ENCODE data around the gene FILIP1L.

Gene FILIP1L

GRCh38 chr3:99918715-99919114 lies 195.6 kb downstream of the FILIP1L start:
- H3K4me3 ChIP-seq (ENCODE audit: low read length) = no peak overlapping the region
- H3K27ac ChIP-seq (ENCODE audit: low read length) = no peak overlapping the region
- H4K20me1 ChIP-seq (ENCODE audit: insufficient read depth, low read length) = no peaks in the 10 kb centered on the region
- DNase-seq = no peak
- H3K4me2 ChIP-seq (ENCODE audit: low read depth, low read length) = no peak overlapping the region
- no peaks in the 10 kb centered on the region for H3K9me3 ChIP-seq (replicated peaks; ENCODE audit: insufficient read depth, low read length)
- TF ChIP-seq CTCF (IDR thresholded peaks at IDR 0.05; ENCODE audit: low read length) (no peak), EZH2 (optimal IDR thresholded peaks at IDR 0.05; ENCODE audit: low read depth, low read length) (no peak), EZH2phosphoT487 (IDR thresholded peaks at IDR 0.05; ENCODE audit: low read length) (no peak)
- H3K36me3 ChIP-seq (replicated peaks; ENCODE audit: insufficient read depth, low read length) = no peaks in the 10 kb centered on the region
- H3K9me2 ChIP-seq (replicated peaks; ENCODE audit: insufficient read depth, low read length) = no peaks in the 10 kb centered on the region
- peaks cover 3% of the 10 kb centered on the region; the same call in 1 of the 2 replicates for H3K79me2 ChIP-seq (ENCODE audit: low read length)
- H2AFZ ChIP-seq (ENCODE audit: low read length) = no peak overlapping the region
- H3K4me1 ChIP-seq (ENCODE audit: low read length) = peaks cover 17% of the 10 kb centered on the region
- H3F3A ChIP-seq (ENCODE audit: insufficient read depth, low read length) = peaks cover 5% of the 10 kb centered on the region; the same call in 1 of the 2 replicates
- no peak overlapping the region for H3K9ac ChIP-seq (ENCODE audit: low read length)
- H3K27me3 ChIP-seq (replicated peaks; ENCODE audit: insufficient read depth, low read length) = no peaks in the 10 kb centered on the region

- H4K20me1 ChIP-seq (ENCODE audit: insufficient read depth, low read length) = no peaks in the 10 kb centered on the region
- TF ChIP-seq EZH2phosphoT487 (IDR thresholded peaks at IDR 0.05; ENCODE audit: low read length) (no peak), CTCF (IDR thresholded peaks at IDR 0.05; ENCODE audit: low read length) (no peak), EZH2 (optimal IDR thresholded peaks at IDR 0.05; ENCODE audit: low read depth, low read length) (no peak)
- peaks cover 5% of the 10 kb centered on the region; the same call in 1 of the 2 replicates for H3F3A ChIP-seq (ENCODE audit: insufficient read depth, low read length)
- no peaks in the 10 kb centered on the region for H3K36me3 ChIP-seq (replicated peaks; ENCODE audit: insufficient read depth, low read length)
- H3K4me2 ChIP-seq (ENCODE audit: low read depth, low read length) = no peak overlapping the region
- H3K9me2 ChIP-seq (replicated peaks; ENCODE audit: insufficient read depth, low read length) = no peaks in the 10 kb centered on the region
- no peak overlapping the region for H2AFZ ChIP-seq (ENCODE audit: low read length)
- H3K4me3 ChIP-seq (ENCODE audit: low read length) = no peak overlapping the region
- H3K27me3 ChIP-seq (replicated peaks; ENCODE audit: insufficient read depth, low read length) = no peaks in the 10 kb centered on the region
- no peak overlapping the region for H3K9ac ChIP-seq (ENCODE audit: low read length)
- no peaks in the 10 kb centered on the region for H3K79me2 ChIP-seq (ENCODE audit: low read length)
- no peak for DNase-seq
- H3K9me3 ChIP-seq (replicated peaks; ENCODE audit: insufficient read depth, low read length) = no peaks in the 10 kb centered on the region
- H3K27ac ChIP-seq (ENCODE audit: low read length) = no peak overlapping the region
- peaks cover 16% of the 10 kb centered on the region for H3K4me1 ChIP-seq (ENCODE audit: low read length)
These were observed 198.3 kb downstream of the FILIP1L start for GRCh38 chr3:99915906-99916432.

GRCh38 chr3:99911433-99911832 lies 202.9 kb downstream of the FILIP1L start:
- Histone ChIP-seq H3K4me1 (ENCODE audit: low read length) (peaks cover 11% of the 10 kb centered on the region), H3K36me3 (replicated peaks; ENCODE audit: insufficient read depth, low read length) (no peaks in the 10 kb centered on the region), H3K9ac (ENCODE audit: low read length) (no peak overlapping the region), H3K9me3 (replicated peaks; ENCODE audit: insufficient read depth, low read length) (no peaks in the 10 kb centered on the region), H2AFZ (ENCODE audit: low read length) (no peak overlapping the region), H3K9me2 (replicated peaks; ENCODE audit: insufficient read depth, low read length) (no peaks in the 10 kb centered on the region), H3K27ac (ENCODE audit: low read length) (no peak overlapping the region), H3K4me2 (ENCODE audit: low read depth, low read length) (no peak overlapping the region), H4K20me1 (ENCODE audit: insufficient read depth, low read length) (no peaks in the 10 kb centered on the region), H3K4me3 (ENCODE audit: low read length) (no peak overlapping the region), H3K27me3 (replicated peaks; ENCODE audit: insufficient read depth, low read length) (no peaks in the 10 kb centered on the region), H3F3A (ENCODE audit: insufficient read depth, low read length) (no peaks in the 10 kb centered on the region), H3K79me2 (ENCODE audit: low read length) (no peaks in the 10 kb centered on the region)
- TF ChIP-seq EZH2 (optimal IDR thresholded peaks at IDR 0.05; ENCODE audit: low read depth, low read length) (no peak), CTCF (IDR thresholded peaks at IDR 0.05; ENCODE audit: low read length) (no peak), EZH2phosphoT487 (IDR thresholded peaks at IDR 0.05; ENCODE audit: low read length) (no peak)
- DNase-seq = no peak

All from MM.1S (cell line).